Measurements from ENCODE around the gene HNRNPAB. TPM values are rescaled to one million over a fixed set of nuclear protein-coding genes. Genes with fewer than 3 reads are reported as not detected.
"Not testable (repeated sequence)": the region's sequence is repeated elsewhere in the genome, so short reads cannot be mapped to it uniquely, and the experiment has no call there.

HNRNPAB gene
- total RNA-seq, 1 experiment from 2014 or later = 547 TPM

- Mint-ChIP-seq H3K27ac (no peak overlapping the region; a peak in 1 of 7 replicates), H3K4me3 (no peak overlapping the region), H3K36me3 (ENCODE audit: insufficient read depth in 1 of 3, low read depth in 3 of 3) (no peaks in the 10 kb centered on the region), H3K4me1 (peaks cover 11 to 12% of the 10 kb centered on the region in 2 experiments), H3K27me3 (ENCODE audit: low read depth) (peaks cover 8% of the 10 kb centered on the region), H3K9me3 (no peaks in the 10 kb centered on the region; a peak in 2 of 5 replicates)
- Histone ChIP-seq H2BK12ac (ENCODE audit: insufficient read length, low read depth, low read length) (no peak overlapping the region), H3K23ac (ENCODE audit: insufficient read length, low read depth, low read length) (no peak overlapping the region), H2AFZ (ENCODE audit: low read length) (no peak overlapping the region), H3K79me2 (ENCODE audit: insufficient read depth, low read length) (no peaks in the 10 kb centered on the region), H3K4me1 (ENCODE audit: insufficient read depth, low read length) (no peaks in the 10 kb centered on the region), H2BK5ac (ENCODE audit: insufficient read length, low read length) (no peak overlapping the region), H3K9me3 (ENCODE audit: control insufficient read depth, low read depth, low read length) (no peaks in the 10 kb centered on the region), H3K56ac (ENCODE audit: insufficient read length, low read depth, low read length) (no peak overlapping the region), H3K18ac (ENCODE audit: insufficient read length, low read depth, low read length) (no peak overlapping the region), H2AK5ac (ENCODE audit: insufficient read length, low read length) (no peak overlapping the region), H4K91ac (ENCODE audit: insufficient read length, low read depth, low read length) (no peak overlapping the region), H3K27ac (ENCODE audit: insufficient read length, low read depth, low read length) (no peak overlapping the region), H3K27me3 (ENCODE audit: insufficient read depth, low read length) (no peaks in the 10 kb centered on the region), H3K23me2 (ENCODE audit: insufficient read length, low read depth, low read length, poor library complexity, severe bottlenecking) (peaks cover 4% of the 10 kb centered on the region), H2BK20ac (ENCODE audit: low read depth, low read length, poor library complexity, severe bottlenecking) (no peak overlapping the region), H3K79me1 (ENCODE audit: insufficient read depth, low read depth, low read length, poor library complexity, severe bottlenecking) (no peaks in the 10 kb centered on the region), H2BK120ac (ENCODE audit: low read depth, low read length, poor library complexity, severe bottlenecking) (no peak overlapping the region), H3T11ph (ENCODE audit: low read length) (no peak overlapping the region), H3K9ac (ENCODE audit: extremely low read depth, insufficient read length, low read length) (no peak overlapping the region), H3K4ac (ENCODE audit: low read depth, low read length) (no peak overlapping the region), H4K20me1 (ENCODE audit: control insufficient read depth, insufficient read depth, insufficient read length) (peaks cover 2% of the 10 kb centered on the region), H3K14ac (ENCODE audit: insufficient read depth, low read length) (no peak overlapping the region; the same call in 1 of the 2 replicates), H2BK15ac (ENCODE audit: low read depth, low read length) (no peak overlapping the region), H4K5ac (ENCODE audit: insufficient read length, low read depth, low read length) (no peak overlapping the region), H4K8ac (replicated peaks; ENCODE audit: insufficient read length, low read depth, low read length) (no peak overlapping the region), H3K4me2 (ENCODE audit: insufficient read depth, insufficient read length, low read length) (no peak overlapping the region)
- DNase-seq = no peak
- WGBS (ENCODE audit: extremely low coverage, insufficient read length, low lambda C conversion rate) = no CpG with 5 or more reads among the region's 17 CpGs
- TF ChIP-seq, protein P1, sequence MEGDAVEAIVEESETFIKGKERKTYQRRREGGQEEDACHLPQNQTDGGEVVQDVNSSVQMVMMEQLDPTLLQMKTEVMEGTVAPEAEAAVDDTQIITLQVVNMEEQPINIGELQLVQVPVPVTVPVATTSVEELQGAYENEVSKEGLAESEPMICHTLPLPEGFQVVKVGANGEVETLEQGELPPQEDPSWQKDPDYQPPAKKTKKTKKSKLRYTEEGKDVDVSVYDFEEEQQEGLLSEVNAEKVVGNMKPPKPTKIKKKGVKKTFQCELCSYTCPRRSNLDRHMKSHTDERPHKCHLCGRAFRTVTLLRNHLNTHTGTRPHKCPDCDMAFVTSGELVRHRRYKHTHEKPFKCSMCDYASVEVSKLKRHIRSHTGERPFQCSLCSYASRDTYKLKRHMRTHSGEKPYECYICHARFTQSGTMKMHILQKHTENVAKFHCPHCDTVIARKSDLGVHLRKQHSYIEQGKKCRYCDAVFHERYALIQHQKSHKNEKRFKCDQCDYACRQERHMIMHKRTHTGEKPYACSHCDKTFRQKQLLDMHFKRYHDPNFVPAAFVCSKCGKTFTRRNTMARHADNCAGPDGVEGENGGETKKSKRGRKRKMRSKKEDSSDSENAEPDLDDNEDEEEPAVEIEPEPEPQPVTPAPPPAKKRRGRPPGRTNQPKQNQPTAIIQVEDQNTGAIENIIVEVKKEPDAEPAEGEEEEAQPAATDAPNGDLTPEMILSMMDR (conservative IDR thresholded peaks at IDR 0.05) = no peak
Observed at GRCh38 chr5:178238711-178239592, 34.6 kb downstream of the HNRNPAB start.

DNA sequence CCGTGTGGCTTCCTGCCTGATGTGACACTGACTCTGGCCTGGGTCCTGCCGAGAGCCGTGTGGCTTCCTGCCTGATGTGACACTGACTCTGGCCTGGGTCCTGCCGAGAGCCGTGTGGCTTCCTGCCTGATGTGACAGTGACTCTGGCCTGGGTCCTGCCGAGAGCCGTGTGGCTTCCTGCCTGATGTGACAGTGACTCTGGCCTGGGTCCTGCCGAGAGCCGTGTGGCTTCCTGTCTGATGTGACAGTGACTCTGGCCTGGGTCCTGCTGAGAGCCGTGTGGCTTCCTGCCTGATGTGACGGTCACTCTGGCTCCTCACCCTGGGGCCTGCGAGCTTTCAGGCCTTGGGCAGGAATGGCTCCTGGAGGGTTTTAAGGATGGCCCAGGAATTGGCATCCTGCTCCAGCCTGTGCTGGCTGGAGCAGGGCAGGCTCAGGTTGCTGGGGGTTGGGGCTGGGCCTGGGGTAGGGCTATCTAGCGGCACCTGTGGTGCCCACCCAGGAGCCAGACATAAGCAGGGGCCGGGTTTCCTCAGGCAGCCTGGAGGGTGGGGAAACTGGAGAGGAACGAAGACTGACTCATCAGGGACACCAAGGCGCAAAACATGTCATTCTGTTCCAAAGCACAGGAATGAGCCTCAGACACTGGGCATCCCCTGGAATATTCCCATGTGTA, 35.4 kb downstream of the HNRNPAB start:
- H4K5ac ChIP-seq (ENCODE audit: insufficient read length, low read depth, low read length); DNase-seq; H2BK20ac ChIP-seq (ENCODE audit: low read depth, low read length, poor library complexity, severe bottlenecking); H4K8ac ChIP-seq (replicated peaks; ENCODE audit: insufficient read length, low read depth, low read length); H3K27me3 ChIP-seq (ENCODE audit: insufficient read depth, low read length); H3K9me3 Mint-ChIP-seq; H3K4me3 Mint-ChIP-seq; H3K27ac Mint-ChIP-seq; H2AK5ac ChIP-seq (ENCODE audit: insufficient read length, low read length); H3K23me2 ChIP-seq (ENCODE audit: insufficient read length, low read depth, low read length, poor library complexity, severe bottlenecking); H3K4me1 ChIP-seq (ENCODE audit: insufficient read depth, low read length); H3K18ac ChIP-seq (ENCODE audit: insufficient read length, low read depth, low read length); H2BK12ac ChIP-seq (ENCODE audit: insufficient read length, low read depth, low read length); H3K4me2 ChIP-seq (ENCODE audit: insufficient read depth, insufficient read length, low read length); H3K56ac ChIP-seq (ENCODE audit: insufficient read length, low read depth, low read length); H3K9ac ChIP-seq (ENCODE audit: extremely low read depth, insufficient read length, low read length); H3K79me1 ChIP-seq (ENCODE audit: insufficient read depth, low read depth, low read length, poor library complexity, severe bottlenecking); H2AFZ ChIP-seq (ENCODE audit: low read length); H2BK15ac ChIP-seq (ENCODE audit: low read depth, low read length); H2BK5ac ChIP-seq (ENCODE audit: insufficient read length, low read length); H3K27me3 Mint-ChIP-seq (ENCODE audit: low read depth); H3K9me3 ChIP-seq (ENCODE audit: control insufficient read depth, low read depth, low read length); H3K4ac ChIP-seq (ENCODE audit: low read depth, low read length); H2BK120ac ChIP-seq (ENCODE audit: low read depth, low read length, poor library complexity, severe bottlenecking); H3T11ph ChIP-seq (ENCODE audit: low read length); H4K91ac ChIP-seq (ENCODE audit: insufficient read length, low read depth, low read length); H3K23ac ChIP-seq (ENCODE audit: insufficient read length, low read depth, low read length); H4K20me1 ChIP-seq (ENCODE audit: control insufficient read depth, insufficient read depth, insufficient read length); H3K4me1 Mint-ChIP-seq; H3K36me3 Mint-ChIP-seq (ENCODE audit: insufficient read depth in 1 of 3, low read depth in 3 of 3); H3K79me2 ChIP-seq (ENCODE audit: insufficient read depth, low read length); H3K27ac ChIP-seq (ENCODE audit: insufficient read length, low read depth, low read length); H3K14ac ChIP-seq (ENCODE audit: insufficient read depth, low read length): not testable (repeated sequence)
- WGBS (ENCODE audit: extremely low coverage, insufficient read length, low lambda C conversion rate) = no CpG with 5 or more reads among the region's 16 CpGs
